ENCODE data around the gene HLCS.

GRCh38 chr21:36803816-36804439, 162.5 kb downstream of the HLCS start:
- TF ChIP-seq CTCF (IDR thresholded peaks at IDR 0.05) (no peak), POLR2AphosphoS5 (IDR thresholded peaks at IDR 0.05; ENCODE audit: insufficient read depth in 1 of 2, low read depth in 1 of 2) (no peak), POLR2A (IDR thresholded peaks at IDR 0.05) (no peak)
